HEK293 (cell line): Measurements from ENCODE around the gene ANKRD65.

Experiments
- CTCF ChIA-PET: fragments of 350-600 bp; formaldehyde crosslinking; extraction: SDS; loops from one replicate; lab custom pipeline; 2021; ENCODE audit warnings: antibody characterized with exemption; lab: Yijun Ruan, JAX
- POLR2A ChIA-PET: fragments of 300-600 bp; formaldehyde crosslinking; extraction: SDS; loops from one replicate; lab custom pipeline; 2020; ENCODE audit warnings: antibody characterized with exemption, inconsistent platforms; lab: Yijun Ruan, JAX
- H3K27ac ChIP-seq: fragments of 200-500 bp; sonication (Bioruptor generic); 2 replicates; pipeline ENCODE4 v1.5.1; 2014; ENCODE audit warnings: low read depth, low read length, control low read depth, inconsistent platforms; ENCODE audit errors: extremely low read depth
- H3K36me3 ChIP-seq, 2 experiments: fragments of 200-500 bp in 1 of 2; sonication (Bioruptor generic) in 1 of 2; 1 replicate in 1 of 2; 2 replicates in 1 of 2; pipeline ENCODE4 v1.5.1; 2014 to 2017; ENCODE audit warnings: inconsistent platforms in 2 of 2, low read length in 2 of 2; ENCODE audit not compliant: control insufficient read depth in 2 of 2, insufficient read depth in 1 of 2
- H3K4me1 ChIP-seq: fragments of 200-500 bp; sonication (Bioruptor generic); 2 replicates; pipeline ENCODE4 v1.5.1; 2014; ENCODE audit warnings: mild to moderate bottlenecking, low read length, inconsistent platforms; ENCODE audit not compliant: control insufficient read depth, insufficient read depth
- H3K4me3 ChIP-seq: 2 replicates; pipeline ENCODE4 v1.5.1; 2011; ENCODE audit warnings: low read depth, mild to moderate bottlenecking, control low read depth, low read length, moderate library complexity
- H3K9me3 ChIP-seq: fragments of 200-500 bp; sonication (Bioruptor generic); 2 replicates; pipeline ENCODE4 v1.5.1; 2014; ENCODE audit warnings: low read depth, low read length, inconsistent platforms; ENCODE audit not compliant: control insufficient read depth, insufficient read depth
- GFI1B ChIP-seq: fragments of 450-650 bp; formaldehyde crosslinking; IDR thresholded peaks from 2 replicates; pipeline ENCODE4 v1.5.1; 2016; ENCODE audit warnings: missing biosample characterization, missing genetic modification characterization
- GLIS1 ChIP-seq: fragments of 450-650 bp; formaldehyde crosslinking; IDR thresholded peaks from 2 replicates; pipeline ENCODE4 v1.5.1; 2016; ENCODE audit warnings: missing biosample characterization, missing genetic modification characterization
- HOXD13 ChIP-seq: sonication (generic); formaldehyde crosslinking; IDR thresholded peaks from 2 replicates; pipeline ENCODE4 v1.8.0; 2022; ENCODE audit warnings: missing genetic modification reagents, borderline replicate concordance
- KLF9 ChIP-seq: fragments of 450-650 bp; formaldehyde crosslinking; IDR thresholded peaks from 2 replicates; pipeline ENCODE4 v1.5.1; 2016; ENCODE audit warnings: missing biosample characterization, missing genetic modification characterization, low read depth
- PRDM1 ChIP-seq: fragments of 450-650 bp; formaldehyde crosslinking; IDR thresholded peaks from 2 replicates; pipeline ENCODE4; 2016; ENCODE audit warnings: missing biosample characterization, missing genetic modification characterization
- TCF7L2 ChIP-seq: IDR thresholded peaks from 2 replicates; pipeline ENCODE4 v1.6.1; 2011; ENCODE audit warnings: low read depth, mild to moderate bottlenecking, inconsistent platforms, low read length, moderate library complexity, borderline replicate concordance
- WT1 ChIP-seq: fragments of 450-650 bp; formaldehyde crosslinking; IDR thresholded peaks from 2 replicates; pipeline ENCODE4 v1.5.1; 2016; ENCODE audit warnings: missing biosample characterization, missing genetic modification characterization
- ZEB2 ChIP-seq: fragments of 450-650 bp; formaldehyde crosslinking; IDR thresholded peaks from 2 replicates; pipeline ENCODE4 v1.5.1; 2016; ENCODE audit warnings: missing biosample characterization, missing genetic modification characterization
- ZNF10 ChIP-seq: fragments of 450-650 bp; formaldehyde crosslinking; IDR thresholded peaks from 2 replicates; pipeline ENCODE4 v1.5.1; 2017; ENCODE audit warnings: missing biosample characterization, missing genetic modification characterization
- ZNF146 ChIP-seq: fragments of 450-650 bp; formaldehyde crosslinking; IDR thresholded peaks from 2 replicates; pipeline ENCODE4 v1.5.1; 2016; ENCODE audit warnings: missing biosample characterization, missing genetic modification characterization
- ZNF16 ChIP-seq: fragments of 450-650 bp; formaldehyde crosslinking; IDR thresholded peaks from 2 replicates; pipeline ENCODE4 v1.5.1; 2016; ENCODE audit warnings: low read depth, missing biosample characterization, missing genetic modification characterization
- ZNF169 ChIP-seq: fragments of 450-650 bp; formaldehyde crosslinking; IDR thresholded peaks from 2 replicates; pipeline ENCODE4 v1.5.1; 2016; ENCODE audit warnings: missing biosample characterization, missing genetic modification characterization
- ZNF292 ChIP-seq: fragments of 450-650 bp; formaldehyde crosslinking; IDR thresholded peaks from 2 replicates; pipeline ENCODE4 v1.5.1; 2016; ENCODE audit warnings: low read depth, missing biosample characterization, missing genetic modification characterization, borderline replicate concordance
- ZNF311 ChIP-seq: fragments of 450-650 bp; formaldehyde crosslinking; IDR thresholded peaks from 2 replicates; pipeline ENCODE4 v1.5.1; 2017; ENCODE audit warnings: missing biosample characterization, missing genetic modification characterization, borderline replicate concordance
- ZNF561 ChIP-seq: fragments of 450-650 bp; IDR thresholded peaks from 2 replicates; pipeline ENCODE4 v1.5.1; 2018; ENCODE audit warnings: missing biosample characterization, missing genetic modification characterization, borderline replicate concordance
- ZNF596 ChIP-seq: fragments of 450-650 bp; IDR thresholded peaks from 2 replicates; pipeline ENCODE4 v1.5.0; 2018; ENCODE audit warnings: missing biosample characterization, mild to moderate bottlenecking, missing genetic modification characterization, moderate library complexity
- ZSCAN16 ChIP-seq: fragments of 450-650 bp; formaldehyde crosslinking; IDR thresholded peaks from 2 replicates; pipeline ENCODE4 v1.5.1; 2016; ENCODE audit warnings: missing biosample characterization, missing genetic modification characterization
- TF ChIP-seq, protein P1 (sequence below): fragments of 450-650 bp; formaldehyde crosslinking; IDR thresholded peaks from 2 replicates; pipeline ENCODE4 v1.5.1; 2016; ENCODE audit warnings: missing biosample characterization, missing genetic modification characterization
- TF ChIP-seq, protein P2 (sequence below): fragments of 450-650 bp; formaldehyde crosslinking; IDR thresholded peaks from 2 replicates; pipeline ENCODE4 v1.5.1; 2017; ENCODE audit warnings: missing biosample characterization, missing genetic modification characterization
- TF ChIP-seq, protein P3 (sequence below): fragments of 450-650 bp; formaldehyde crosslinking; IDR thresholded peaks from 2 replicates; pipeline ENCODE4 v1.5.1; 2016; ENCODE audit warnings: missing biosample characterization, missing genetic modification characterization

ANKRD65 gene

GRCh38 chr1:1380860-1381259 lies 40.2 kb downstream of the ANKRD65 start (continued):
- TF ChIP-seq, protein P1, sequence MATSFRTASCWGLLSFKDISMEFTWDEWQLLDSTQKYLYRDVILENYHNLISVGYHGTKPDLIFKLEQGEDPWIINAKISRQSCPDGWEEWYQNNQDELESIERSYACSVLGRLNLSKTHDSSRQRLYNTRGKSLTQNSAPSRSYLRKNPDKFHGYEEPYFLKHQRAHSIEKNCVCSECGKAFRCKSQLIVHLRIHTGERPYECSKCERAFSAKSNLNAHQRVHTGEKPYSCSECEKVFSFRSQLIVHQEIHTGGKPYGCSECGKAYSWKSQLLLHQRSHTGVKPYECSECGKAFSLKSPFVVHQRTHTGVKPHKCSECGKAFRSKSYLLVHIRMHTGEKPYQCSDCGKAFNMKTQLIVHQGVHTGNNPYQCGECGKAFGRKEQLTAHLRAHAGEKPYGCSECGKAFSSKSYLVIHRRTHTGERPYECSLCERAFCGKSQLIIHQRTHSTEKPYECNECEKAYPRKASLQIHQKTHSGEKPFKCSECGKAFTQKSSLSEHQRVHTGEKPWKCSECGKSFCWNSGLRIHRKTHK = no peak
- TF ChIP-seq ZNF561 (no peak), GFI1B (no peak), WT1 (tag by site-specific recombination) (no peak), PRDM1 (tag by site-specific recombination) (no peak), ZNF292 (tag by site-specific recombination) (no peak), ZNF311 (tag by site-specific recombination) (no peak), ZEB2 (tag by site-specific recombination) (no peak), TCF7L2 (no peak)

DNA sequence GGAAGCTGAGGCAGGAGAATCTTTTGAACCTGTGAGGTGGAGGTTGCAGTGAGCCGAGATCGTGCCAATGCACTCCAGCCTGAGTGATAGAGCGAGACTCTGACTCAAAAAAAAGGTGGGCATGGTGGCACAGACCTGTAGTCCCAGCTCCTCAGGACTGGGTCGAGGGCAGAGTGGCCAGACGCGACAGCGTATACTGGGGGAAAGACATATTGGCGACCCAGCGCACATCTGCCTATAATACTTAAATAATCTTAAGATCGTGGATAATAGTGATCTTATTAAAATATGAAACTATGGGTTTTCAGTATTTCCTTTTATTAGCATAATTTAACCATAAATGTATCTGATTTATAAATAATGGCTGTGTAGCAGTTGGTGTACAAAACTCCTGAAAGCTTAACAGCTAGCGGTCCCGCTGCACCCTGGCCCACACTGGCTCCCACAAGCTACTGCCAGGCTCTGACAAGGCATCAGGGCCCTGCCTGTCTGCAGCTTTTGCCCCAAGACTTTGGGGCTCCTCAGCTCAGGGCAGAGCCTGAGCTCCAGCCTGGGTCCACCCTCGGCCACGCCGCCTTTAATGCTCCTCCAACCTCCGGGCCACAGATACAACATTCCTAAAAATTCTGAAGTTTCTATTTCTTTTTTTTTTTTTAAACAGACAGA lies 43.4 kb downstream of the ANKRD65 start:
- no peak for TF ChIP-seq ZNF16 (tag by site-specific recombination)
- TF ChIP-seq ZSCAN16 = no peak
- TF ChIP-seq, protein P2, sequence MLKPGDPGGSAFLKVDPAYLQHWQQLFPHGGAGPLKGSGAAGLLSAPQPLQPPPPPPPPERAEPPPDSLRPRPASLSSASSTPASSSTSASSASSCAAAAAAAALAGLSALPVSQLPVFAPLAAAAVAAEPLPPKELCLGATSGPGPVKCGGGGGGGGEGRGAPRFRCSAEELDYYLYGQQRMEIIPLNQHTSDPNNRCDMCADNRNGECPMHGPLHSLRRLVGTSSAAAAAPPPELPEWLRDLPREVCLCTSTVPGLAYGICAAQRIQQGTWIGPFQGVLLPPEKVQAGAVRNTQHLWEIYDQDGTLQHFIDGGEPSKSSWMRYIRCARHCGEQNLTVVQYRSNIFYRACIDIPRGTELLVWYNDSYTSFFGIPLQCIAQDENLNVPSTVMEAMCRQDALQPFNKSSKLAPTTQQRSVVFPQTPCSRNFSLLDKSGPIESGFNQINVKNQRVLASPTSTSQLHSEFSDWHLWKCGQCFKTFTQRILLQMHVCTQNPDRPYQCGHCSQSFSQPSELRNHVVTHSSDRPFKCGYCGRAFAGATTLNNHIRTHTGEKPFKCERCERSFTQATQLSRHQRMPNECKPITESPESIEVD (tag by site-specific recombination) = no peak
- TF ChIP-seq ZNF596 (tag by site-specific recombination) = no peak
- no peak for TF ChIP-seq ZNF146
- TF ChIP-seq ZNF169 (tag by site-specific recombination) = no peak
- no peak for TF ChIP-seq GLIS1
- no peak for TF ChIP-seq HOXD13 (CRISPR knock-in tag)
- TF ChIP-seq ZNF10 (tag by site-specific recombination) = no peak
- no peak for TF ChIP-seq KLF9
- TF ChIP-seq, protein P3, sequence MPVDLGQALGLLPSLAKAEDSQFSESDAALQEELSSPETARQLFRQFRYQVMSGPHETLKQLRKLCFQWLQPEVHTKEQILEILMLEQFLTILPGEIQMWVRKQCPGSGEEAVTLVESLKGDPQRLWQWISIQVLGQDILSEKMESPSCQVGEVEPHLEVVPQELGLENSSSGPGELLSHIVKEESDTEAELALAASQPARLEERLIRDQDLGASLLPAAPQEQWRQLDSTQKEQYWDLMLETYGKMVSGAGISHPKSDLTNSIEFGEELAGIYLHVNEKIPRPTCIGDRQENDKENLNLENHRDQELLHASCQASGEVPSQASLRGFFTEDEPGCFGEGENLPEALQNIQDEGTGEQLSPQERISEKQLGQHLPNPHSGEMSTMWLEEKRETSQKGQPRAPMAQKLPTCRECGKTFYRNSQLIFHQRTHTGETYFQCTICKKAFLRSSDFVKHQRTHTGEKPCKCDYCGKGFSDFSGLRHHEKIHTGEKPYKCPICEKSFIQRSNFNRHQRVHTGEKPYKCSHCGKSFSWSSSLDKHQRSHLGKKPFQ = no peak
- peaks cover 0 to 44% of the 10 kb centered on the region in 2 experiments; a peak in 2 of 3 replicates for H3K36me3 ChIP-seq
- POLR2A ChIA-PET = interaction anchor here (0.7 to 1.2 kb wide), 4 partner anchors 10 to 21 kb away, joined by 4 to 5 read pairs (median 5); partner anchors contain the start of gene CCNL2
- no peaks in the 10 kb centered on the region for H3K9me3 ChIP-seq
- H3K4me3 ChIP-seq = no peak overlapping the region
- CTCF ChIA-PET = interaction anchor here (0.6 to 2.3 kb wide), 3 partner anchors 14 to 383 kb away, joined by 5 to 9 read pairs (median 8); no protein-coding TSS in a partner anchor
- no peak overlapping the region for H3K27ac ChIP-seq
- peaks cover 4% of the 10 kb centered on the region; the same call in 1 of the 2 replicates for H3K4me1 ChIP-seq
